Endometrium (tissue), 2 donors: ENCODE data around the gene SPACA7.

ENCODE experiments used
- FAIRE-seq: peaks from 2 replicates; lab custom pipeline; 2012; peaks lifted over from hg19 to GRCh38; lab: Jason Lieb, UNC
- donor health status: control.
- donor health status: control.

The SPACA7 gene, protein sequence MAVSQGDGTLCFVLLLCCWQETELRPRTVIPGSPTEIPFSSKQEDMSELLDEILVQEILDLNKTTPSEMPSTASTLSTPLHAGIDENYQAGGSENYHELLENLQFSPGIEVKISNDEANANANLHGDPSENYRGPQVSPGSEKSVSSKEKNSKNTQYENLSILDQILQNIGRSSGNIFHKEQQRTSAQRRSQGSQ

DNA sequence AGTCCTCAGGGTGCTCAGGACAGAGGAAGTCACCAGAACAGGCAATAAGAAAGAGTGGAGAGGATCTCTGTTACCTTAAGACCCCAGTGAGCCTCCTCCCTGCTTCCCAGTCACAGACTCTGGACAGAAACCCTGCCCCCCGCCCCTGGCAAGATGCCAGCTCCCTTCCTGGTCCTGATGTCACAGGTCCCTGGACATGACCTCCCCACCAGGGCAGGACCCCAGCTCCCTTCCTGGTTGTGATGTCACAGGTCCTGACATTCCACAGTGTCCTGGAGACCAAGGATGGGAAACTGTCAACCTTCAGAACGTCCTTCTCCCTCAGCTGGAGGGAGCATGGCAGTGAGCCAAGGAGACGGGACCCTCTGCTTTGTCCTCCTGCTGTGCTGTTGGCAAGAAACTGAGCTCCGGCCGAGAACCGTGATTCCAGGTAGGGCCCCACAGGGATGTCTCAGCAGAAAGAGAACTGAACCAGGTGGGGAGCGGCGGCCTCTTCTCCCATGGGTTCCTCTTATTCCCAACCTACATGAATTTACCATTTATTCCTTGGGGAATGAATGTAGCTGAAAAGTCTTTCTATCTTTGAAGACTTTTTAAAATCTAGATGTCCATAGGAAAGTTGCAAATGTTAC is at the start of gene SPACA7:
Gene SPACA7, plus strand, starts transcription at position 306 of the 632 bp plus-strand sequence. Its CDS starts 31 bp downstream, at position 337.
- no peak for FAIRE-seq

DNA sequence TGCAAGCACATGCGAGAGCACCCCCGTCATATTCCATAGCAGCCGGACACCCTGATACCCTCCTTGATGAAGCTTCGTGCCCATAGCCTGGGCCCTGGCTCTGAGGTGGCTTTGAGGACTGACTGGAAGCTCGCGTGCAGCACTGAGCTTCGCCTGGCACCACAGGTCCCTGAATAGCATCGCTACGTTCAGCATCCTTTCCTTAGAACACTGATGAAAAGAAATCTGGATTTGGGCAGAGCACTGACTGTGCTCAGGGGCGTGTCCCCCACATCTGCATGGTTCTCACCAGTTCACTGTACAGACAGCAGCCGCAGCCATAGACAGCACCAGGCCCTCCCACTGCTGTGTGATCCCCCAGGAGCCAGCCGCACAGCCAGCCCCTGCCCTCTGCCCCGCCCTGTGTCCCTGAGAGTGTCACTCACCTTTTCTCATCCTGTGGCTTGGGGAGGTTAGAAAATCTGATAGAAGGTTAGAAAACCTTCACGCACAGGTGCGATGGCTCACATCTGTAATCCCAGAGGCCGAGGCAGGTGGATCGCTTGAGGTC is 49.3 kb upstream of the SPACA7 start:
- FAIRE-seq = no peak

DNA sequence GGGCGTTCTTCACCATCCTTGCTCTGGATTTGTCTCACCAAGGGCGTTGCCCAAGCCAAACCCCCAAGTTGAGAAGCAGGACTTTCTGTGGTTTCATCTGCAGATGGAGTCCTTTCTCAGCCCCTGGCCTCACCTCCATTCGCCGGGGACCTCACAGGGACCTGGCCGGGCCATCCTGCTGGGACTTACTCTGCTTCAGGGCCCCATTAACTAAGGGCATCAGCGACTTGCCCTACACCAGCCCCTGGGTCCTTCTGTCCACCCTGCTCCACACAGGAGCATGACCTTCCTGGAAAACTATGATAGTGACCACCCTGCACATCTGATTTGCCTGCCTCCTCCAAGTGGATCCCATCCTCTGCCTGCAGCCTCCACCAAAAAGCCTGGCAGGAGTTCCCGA is 47.2 kb upstream of the SPACA7 start:
- no peak for FAIRE-seq

DNA sequence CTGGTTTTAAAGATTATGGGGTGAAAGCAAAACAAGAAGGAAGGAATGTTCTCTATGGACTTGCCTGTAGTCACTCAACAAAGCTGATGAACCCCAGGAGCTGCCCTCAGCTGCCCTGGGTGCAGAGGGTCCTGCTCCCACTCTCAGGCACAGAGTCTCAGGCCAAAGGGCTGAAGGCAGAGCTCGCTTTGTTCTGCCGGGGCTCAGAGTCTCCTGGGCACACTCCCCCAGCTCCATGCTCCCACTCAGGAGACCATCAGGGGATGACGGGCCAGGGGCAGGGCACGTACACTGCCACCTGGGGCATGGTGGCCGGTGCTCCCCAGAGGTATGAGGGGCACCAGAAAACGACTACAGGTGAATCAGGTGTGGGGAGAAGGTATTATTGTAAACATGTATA is 46.8 kb upstream of the SPACA7 start:
- FAIRE-seq = no peak

DNA sequence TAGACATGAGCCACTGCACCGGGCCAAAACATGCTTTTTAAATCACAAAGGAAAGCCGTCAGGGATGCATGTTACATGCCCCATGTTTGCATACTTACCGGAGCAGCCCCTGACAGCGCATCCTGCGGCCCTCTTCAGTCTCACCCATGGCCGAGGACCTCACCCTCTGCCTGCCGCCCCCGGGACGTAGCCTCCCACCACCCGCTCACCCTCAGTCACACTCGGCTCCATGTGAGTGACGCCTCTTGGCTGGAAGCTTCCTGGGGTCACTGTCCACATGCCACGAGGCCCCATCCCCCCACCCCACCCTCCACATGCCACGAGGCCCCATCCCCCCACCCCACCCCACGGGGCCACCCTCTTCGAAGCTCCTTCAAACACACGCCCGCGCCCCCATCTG is 46.1 kb upstream of the SPACA7 start:
- FAIRE-seq = no peak

DNA sequence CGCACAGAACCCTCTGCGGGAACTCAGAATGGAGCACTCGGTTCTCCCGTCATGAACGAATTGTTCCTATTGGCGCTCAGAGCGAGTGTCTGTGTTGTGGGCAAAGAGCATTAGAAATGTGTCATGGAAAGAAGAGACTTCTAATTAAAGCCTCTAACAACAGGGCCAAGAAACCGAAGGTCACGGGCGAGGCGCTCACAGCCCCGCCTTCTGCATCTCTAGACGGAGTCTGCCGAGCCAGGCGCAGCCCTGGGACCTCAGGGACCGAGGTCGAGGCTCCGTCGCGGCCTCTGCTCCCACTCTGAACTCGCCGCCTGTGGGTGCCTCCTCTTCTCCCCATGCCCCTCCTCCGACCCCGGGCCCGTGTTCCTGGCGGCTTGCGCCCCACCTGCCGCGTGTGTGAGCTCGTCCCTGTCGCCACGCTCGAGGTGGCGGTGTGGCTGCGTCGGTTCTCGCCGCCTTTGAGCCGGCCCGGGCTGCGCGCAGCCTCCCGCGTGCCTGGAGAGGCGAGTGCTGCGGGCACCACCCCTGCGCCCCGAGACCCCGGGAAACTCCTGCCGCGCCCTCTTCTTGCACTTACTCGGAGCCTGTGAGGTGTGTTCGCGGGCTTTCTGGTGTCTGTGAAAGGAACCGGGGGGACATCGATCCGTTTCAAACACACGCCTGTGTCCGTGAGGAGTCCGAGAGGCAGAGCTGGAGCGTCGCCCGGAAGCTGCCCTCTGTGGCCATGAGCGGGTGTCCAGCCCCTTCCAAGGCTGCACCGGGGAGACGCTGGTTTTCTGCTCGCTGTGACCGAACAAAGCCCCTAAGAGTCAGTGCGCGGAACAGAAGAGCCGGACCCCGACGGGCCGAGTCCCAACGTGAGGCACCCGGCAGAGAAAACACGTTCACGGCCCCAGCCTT is 45.4 kb upstream of the SPACA7 start:
- no peak for FAIRE-seq

DNA sequence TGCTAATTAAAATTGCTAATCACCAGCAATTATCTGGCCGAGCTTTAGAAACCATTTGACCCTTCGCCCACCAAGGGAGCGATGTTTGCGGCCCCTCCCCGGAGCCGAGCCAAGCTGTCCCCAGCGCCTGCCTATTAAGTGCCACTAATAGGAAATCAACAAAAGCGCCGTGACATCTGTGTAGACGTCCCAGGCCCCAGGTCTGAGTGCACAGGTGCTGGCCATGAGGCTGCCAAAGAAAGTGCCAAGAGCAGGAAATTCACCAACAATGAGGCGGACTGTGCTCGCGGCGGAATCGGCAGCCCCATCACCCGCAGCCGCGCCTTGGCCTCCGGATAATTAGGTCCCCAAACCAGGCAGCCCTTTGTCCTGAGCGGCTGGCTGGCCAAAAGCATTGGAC is 44.5 kb upstream of the SPACA7 start:
- FAIRE-seq = no peak

DNA sequence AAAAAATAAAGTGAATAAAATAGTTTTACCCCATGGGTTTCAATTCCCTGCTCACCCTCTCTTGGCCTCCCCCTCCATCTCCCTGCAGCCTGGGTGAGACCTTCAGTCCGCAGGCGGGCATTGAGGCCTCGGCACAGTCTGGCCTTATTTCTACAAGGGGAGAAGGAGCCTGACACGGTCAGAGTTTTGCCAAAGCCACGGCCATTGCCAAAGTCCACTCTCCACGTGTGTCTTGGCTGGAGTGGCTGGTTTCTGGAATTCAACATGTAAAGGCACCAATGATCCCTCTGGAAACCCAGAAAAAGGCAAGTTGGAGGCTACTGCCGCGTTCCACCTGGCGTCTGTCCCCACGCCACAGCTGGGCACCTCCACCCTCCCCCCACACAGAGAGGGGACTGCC is 43.4 kb upstream of the SPACA7 start:
- no peak for FAIRE-seq

DNA sequence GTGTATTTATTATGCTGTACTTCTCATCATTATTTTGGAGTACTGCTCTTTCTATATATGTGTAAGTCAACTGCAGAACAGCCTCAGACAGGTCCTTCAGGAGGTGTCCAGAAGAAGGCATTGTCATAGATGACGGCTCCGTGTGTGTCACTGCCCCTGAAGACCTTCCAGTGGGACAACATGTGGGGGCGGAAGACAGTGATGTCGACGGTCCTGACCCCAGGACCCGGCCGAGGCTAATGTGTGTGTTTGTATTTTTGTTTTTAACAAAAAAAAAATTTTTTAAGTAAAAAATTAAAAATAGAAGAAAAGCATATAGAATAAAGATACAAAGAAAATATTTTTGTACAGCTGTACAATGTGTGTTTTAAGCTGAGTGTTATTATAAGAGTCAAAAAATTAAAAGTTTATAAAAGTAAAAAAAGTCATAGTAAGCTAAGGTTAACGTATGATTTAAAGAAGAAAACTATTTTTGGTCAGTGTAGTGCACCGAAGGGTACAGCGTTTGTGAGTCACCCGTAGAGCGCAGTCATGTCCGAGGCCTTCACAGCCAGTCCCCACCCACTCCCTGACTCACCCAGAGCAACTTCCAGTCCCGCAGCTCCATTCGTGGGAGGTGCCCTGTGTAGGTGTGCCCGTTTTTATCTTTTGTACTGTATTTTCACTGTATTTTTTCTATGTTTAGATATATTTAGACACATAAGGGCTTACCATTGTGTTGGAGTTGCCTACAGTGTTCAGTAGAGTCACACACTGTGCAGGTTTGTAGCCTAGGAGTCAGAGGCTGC is 42.2 kb upstream of the SPACA7 start:
- no peak for FAIRE-seq

DNA sequence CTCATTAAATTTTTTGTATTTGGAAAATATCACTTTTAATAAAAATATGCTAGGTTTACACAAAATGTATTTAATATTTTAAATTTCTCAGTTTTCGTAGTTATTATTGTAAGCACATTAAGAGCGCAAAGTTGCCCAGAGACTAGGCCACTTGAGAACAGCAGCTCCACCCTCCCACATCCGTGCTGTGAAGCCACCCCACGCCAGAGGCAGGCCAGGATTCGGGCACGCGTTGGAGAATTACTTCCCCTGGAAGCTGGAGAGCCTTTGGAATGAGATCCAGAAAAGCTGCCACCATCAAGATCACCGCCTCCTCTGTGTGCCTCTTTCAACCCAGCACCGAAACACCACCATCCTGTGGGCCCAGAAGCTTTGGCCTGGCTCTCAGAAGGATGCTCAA is 41.0 kb upstream of the SPACA7 start:
- FAIRE-seq = no peak

DNA sequence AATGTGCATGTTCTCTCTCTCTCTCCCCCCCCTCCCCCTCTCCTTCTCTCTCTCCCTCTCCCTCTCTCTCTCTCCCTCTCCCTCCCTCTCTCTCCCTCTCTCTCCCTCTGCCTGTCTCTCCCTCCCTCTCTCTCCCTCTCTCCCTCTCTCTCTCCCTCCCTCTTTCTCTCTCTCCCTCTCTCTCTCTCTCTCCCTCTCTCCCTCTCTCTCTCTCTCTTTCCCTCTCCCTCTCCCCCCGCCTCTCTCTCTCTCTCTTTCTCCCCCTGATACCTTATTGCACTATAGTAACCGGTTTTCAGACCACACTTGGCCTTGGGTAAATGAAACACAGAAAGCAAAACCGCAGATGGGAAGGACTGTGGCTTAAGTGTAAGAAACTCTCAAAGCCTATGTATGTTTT is 34.7 kb upstream of the SPACA7 start:
- no peak for FAIRE-seq

DNA sequence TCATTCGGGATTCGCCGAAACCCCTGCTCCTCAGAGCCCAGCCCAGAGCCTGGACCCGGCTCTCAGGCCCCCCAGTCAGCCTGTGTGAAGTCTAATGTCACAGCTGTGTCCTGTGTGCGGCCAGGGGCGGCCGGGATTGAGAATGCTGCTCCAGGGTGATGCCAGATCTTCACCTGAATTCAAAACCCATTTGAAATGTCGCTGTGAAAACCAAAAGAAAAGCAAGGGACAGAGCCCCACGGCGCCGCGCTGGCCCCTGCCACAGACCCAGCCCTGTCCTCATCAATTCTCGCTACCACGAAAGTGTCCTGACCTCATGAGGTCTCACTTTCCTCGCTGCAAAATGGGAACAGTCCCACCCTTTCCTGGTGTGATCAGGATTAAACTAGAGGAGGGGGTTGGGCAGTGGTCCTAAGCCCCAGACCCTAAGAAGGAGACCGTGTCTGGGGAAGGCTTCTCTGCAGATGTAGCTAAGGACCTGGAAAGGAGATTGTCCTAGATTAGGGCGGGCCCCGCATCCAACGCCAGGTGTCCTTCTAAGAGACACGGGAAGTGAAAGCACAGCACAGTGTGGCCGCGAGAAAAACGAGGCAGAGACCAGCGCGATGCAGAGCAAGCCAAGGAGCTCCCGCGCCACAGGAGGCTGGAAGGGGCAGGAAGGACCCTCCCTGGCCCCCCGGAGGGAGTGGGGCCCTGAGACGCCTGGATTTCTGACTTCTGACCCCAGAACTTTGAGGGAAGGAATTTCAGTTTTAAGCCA is 34.0 kb upstream of the SPACA7 start:
- no peak for FAIRE-seq

DNA sequence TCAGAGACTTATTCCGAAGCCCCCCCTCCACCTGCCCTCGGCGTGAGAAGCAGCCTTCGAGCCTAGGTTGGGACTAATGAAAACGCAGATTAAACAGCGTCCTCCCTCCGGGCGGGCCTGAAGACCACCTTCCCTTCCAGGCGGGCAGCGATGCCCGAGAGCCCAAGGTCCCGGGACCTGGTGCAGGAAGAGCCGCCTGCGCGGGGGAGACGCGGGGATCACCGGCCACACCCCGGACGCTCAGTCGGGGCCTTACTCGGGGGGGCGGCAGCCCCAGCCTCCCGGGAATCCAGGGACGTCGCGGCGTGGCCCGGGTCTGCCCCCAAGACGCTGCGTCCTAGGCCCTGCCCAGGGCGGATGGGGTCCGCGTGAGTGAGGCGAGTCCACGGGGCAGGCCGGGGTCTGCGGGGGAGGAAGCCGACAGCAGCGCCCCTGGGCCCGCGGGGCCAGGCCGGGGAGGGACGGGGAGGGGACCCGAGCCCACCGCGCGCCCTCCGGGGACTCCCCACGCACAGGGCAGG is 33.3 kb upstream of the SPACA7 start:
- FAIRE-seq = no peak

DNA sequence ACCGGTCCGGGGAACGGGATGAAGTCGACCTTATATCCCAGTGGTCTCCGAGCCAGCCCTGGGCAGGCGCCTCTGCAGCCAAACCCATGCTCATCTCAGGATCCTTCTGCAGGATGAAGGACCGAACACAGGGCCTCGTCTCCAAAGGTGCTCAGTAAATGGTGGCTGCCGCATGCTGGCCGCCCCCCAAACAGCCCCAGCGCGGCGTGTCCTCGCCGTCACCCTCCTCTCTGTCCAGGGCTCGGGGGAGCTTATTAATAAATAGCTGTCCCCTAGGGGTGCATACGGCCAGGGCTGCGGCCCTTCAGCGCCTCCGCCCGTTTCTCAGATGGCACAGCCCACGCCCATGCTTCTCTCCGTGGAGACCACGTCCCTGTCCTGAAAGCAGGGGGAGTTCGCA is 32.6 kb upstream of the SPACA7 start:
- no peak for FAIRE-seq

DNA sequence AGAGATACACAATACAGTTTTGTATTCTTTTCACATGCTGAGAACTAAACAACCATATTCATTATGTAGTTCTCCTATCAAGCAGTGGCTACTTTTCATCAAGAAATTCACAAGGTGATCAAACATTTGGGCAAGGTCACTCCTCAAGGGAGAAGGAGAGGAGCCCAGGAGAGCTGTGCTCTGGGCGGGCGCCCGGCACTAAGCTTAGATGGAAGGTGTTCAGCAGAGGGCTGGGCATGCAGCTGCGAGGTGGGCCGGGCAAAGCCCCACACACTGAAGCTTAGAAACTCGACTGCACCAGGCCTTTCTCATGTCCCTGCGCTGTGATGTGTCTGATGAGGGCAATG is 30.4 kb upstream of the SPACA7 start:
- no peak for FAIRE-seq

DNA sequence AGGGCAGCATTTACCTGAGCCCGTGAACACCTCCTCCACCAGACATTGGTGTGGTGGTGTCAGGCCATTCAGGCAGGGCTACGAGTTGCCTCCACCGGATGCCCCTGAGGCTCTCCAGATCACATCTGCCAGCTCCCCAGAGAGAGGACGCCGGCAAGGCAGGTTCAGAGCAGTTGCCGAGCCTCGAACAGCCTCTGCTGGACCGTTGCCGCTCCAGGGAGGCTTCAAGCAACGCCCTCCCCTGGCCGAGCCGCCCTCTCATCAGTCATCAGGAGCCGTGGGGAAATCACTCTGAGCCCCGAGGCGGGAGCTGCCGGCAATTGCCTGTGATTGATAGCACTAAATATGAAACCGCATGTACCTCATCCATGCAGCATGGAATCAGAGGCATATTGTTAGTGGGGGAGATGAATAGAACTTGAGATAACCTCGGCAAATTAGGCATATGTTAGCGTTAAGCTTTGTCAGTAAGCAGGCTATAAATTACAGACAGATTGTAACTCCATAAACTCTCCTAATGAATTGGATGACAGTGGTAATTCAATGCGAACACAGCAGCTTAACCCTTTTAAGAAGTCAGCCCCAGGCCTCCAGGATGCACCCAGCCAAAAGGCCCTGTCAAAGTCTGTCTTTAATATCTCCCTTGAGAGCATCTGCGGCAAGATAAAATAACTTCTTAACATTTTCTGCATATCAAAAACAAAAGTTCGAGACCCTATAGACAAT is 29.8 kb upstream of the SPACA7 start:
- no peak for FAIRE-seq

DNA sequence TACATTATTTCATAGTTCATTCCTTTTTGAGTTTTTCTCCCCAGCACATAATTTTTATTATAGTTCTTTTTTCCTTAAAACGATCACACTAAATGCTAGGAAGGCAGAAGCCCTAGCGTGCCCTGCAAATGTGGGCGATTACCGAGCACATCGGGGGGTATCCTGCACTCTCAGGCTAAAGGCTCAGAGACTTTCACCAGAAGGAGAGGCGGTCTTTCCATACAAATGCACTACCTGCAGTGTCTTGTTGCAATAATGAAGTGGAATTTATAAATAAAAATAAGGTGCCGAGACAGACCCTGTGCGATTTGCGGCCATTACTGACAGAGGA is 29.3 kb upstream of the SPACA7 start:
- FAIRE-seq = no peak

DNA sequence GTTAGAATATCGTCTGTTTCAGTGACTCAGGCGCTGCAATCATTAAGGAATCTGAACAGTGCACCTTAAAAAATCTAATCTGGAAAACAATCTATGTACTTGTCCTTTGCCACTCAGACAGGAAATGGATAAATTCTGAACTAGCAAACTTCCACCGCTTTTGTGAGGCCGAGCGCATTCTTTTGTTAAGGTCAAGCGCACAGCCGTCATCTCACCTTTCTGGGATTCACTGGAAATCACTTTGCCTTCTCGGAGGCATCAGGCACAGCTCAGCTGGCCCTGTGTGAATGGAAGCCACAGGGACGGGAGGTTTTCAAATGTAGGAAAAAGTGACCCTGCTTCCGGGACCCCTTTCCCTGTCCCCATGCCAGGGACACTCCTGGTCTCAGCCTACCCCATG is 28.2 kb upstream of the SPACA7 start:
- FAIRE-seq = no peak

DNA sequence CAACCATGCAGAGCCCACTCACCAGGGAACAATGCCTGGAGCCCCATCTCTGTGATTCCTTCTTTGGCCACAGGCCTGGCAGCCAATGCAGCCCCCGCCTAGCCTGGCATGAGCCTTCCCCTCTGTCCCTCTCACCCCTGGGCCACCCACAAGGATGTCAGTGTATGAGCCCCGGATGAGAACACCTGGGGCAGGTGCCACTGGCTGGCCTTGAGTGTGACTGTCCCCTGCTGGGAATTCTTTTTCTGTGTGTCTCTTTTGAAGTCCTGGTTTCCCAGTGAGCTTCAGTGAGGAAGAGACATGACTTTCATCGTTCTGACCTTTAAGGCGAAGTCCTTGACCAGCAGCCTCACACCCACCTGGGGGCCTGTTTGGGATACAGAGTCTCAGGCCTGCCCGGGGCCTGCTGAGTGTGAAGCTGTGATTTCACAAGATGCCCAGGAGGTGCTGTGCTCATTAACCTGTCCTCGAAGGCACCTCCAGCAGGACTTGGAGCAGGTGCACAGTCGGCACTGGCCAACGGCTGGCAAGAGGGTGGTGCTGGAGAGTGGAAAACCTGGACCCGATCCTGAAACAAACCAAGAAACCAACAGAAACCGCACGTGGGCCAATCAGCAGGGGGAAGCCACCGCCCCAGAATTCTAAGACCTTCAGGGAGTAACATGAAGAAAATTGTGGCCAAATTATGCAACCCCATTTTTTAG is 27.4 kb upstream of the SPACA7 start:
- no peak for FAIRE-seq

DNA sequence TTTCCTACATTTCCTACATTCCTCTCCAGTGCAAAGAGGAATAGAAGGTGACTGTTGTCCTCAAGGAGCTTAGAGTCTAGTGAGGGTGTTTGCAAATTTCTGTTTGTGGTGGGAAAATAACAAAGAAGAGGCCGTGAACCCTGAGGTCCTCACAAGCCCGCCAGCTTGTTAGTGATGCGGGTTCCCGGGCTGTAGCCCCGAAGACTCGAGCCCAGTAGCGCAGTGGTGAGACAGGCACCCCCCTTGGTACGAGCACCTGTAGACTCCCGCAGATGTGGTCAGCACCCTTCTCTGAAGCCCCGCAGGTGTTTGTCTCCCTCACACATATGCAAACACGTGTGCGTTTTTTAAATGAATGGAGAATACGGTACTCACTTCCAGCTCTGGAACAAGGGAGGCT is 26.5 kb upstream of the SPACA7 start:
- no peak for FAIRE-seq
